Endothelial cell of umbilical vein (primary cell): Measurements from ENCODE around the gene TAS2R30. TPM values are rescaled to one million over a fixed set of nuclear protein-coding genes. Genes with fewer than 3 reads are reported as not detected.

Experiments used
- BruUV-seq: library from RNA; stranded (reverse); fragments of 400-500 nt; replicated peaks from 2 replicates; lab custom pipeline; 2021; lab: Mats Ljungman, UMichigan
- CTCF ChIA-PET: fragments of 300-600, 350-600 bp; sonication (Branson Sonifier 250); formaldehyde crosslinking; loops from one replicate; lab custom pipeline; 2021; ENCODE audit warnings: antibody characterized with exemption, inconsistent platforms; lab: Charles Lee
- POLR2A ChIA-PET: fragments of 300-600, 350-600 bp; sonication (Branson Sonifier 250); formaldehyde crosslinking; loops from one replicate; lab custom pipeline; 2021; ENCODE audit warnings: antibody characterized with exemption, inconsistent platforms; lab: Charles Lee
- DNase-seq: peaks from one replicate; pipeline ENCODE4 v3.0.0-alpha.2; 2011; ENCODE audit warnings: low read depth, low spot score
- FAIRE-seq: peaks from 2 replicates; lab custom pipeline; 2011; peaks lifted over from hg19 to GRCh38; lab: Jason Lieb, UNC
- H2AFZ ChIP-seq: 2 replicates; pipeline ENCODE4 v1.6.0; 2012; ENCODE audit warnings: low read depth, low read length, control low read depth, inconsistent platforms
- H3K27ac ChIP-seq: 2 replicates; pipeline ENCODE4 v1.5.1; 2011; ENCODE audit warnings: low read depth, mild to moderate bottlenecking, control low read depth, low read length, moderate library complexity; ENCODE audit not compliant: insufficient read depth
- H3K27me3 ChIP-seq, 2 experiments: 2 replicates each; pipeline versions ENCODE4 v1.6.0 to v1.6.1; 2011; ENCODE audit warnings: low read length in 2 of 2, mixed read lengths in 1 of 2; ENCODE audit not compliant: control insufficient read depth in 2 of 2, insufficient read depth in 2 of 2
- H3K36me3 ChIP-seq, 2 experiments: 2 replicates in 1 of 2; 3 replicates in 1 of 2; pipeline ENCODE4 v1.5.1; 2011; ENCODE audit warnings: low read length in 2 of 2, mild to moderate bottlenecking in 1 of 2, moderate library complexity in 1 of 2; ENCODE audit not compliant: control insufficient read depth in 2 of 2, insufficient read depth in 2 of 2; ENCODE audit errors: extremely low read depth in 1 of 2
- H3K4me1 ChIP-seq: 3 replicates; pipeline ENCODE4 v1.5.1; 2011; ENCODE audit warnings: mild to moderate bottlenecking, low read length; ENCODE audit not compliant: control insufficient read depth, insufficient read depth; ENCODE audit errors: extremely low read depth
- H3K4me2 ChIP-seq: 2 replicates; pipeline ENCODE4 v1.6.1; 2011; ENCODE audit warnings: low read length, control low read depth, mixed read lengths; ENCODE audit not compliant: insufficient read depth
- H3K4me3 ChIP-seq, 3 experiments: fragments of 200-600 bp in 1 of 3; sonication (generic), shearing (Covaris generic) in 1 of 3; replicated peaks in 1 of 3; 2 replicates each; pipeline ENCODE4 v1.5.1; 2011 to 2016; ENCODE audit warnings: control low read depth in 3 of 3, low read length in 3 of 3, mild to moderate bottlenecking in 2 of 3, inconsistent platforms in 1 of 3, low read depth in 1 of 3, moderate library complexity in 1 of 3; ENCODE audit not compliant: insufficient read depth in 1 of 3
- H3K79me2 ChIP-seq: 2 replicates; pipeline ENCODE4 v1.6.0; 2012; ENCODE audit warnings: low read length, inconsistent platforms; ENCODE audit not compliant: control insufficient read depth, insufficient read depth
- H3K9ac ChIP-seq: replicated peaks from 2 replicates; pipeline ENCODE3; 2011; ENCODE audit warnings: low read length, control low read depth; ENCODE audit not compliant: insufficient read depth; ENCODE audit errors: extremely low read depth
- H3K9me1 ChIP-seq: replicated peaks from 3 replicates; pipeline ENCODE4 v1.6.0; 2011; ENCODE audit warnings: mild to moderate bottlenecking, low read length; ENCODE audit not compliant: control insufficient read depth, insufficient read depth; ENCODE audit errors: extremely low read depth
- H3K9me3 ChIP-seq: replicated peaks from 2 replicates; pipeline ENCODE4 v1.5.1; 2012; ENCODE audit warnings: low read length, inconsistent platforms; ENCODE audit not compliant: control insufficient read depth, insufficient read depth
- H4K20me1 ChIP-seq: replicated peaks from 2 replicates; pipeline ENCODE3; 2011; ENCODE audit warnings: mild to moderate bottlenecking, low read length; ENCODE audit not compliant: control insufficient read depth, insufficient read depth; ENCODE audit errors: extremely low read depth
- CTCF ChIP-seq, 2 donors: IDR thresholded peaks; 1 replicate in 1 of 2; 2 replicates in 1 of 2; pipeline ENCODE4 v1.5.1; 2011; ENCODE audit warnings: low read length in 2 of 2, mild to moderate bottlenecking in 2 of 2, moderate library complexity in 2 of 2, control low read depth in 1 of 2, inconsistent platforms in 1 of 2, low read depth in 1 of 2; ENCODE audit not compliant: insufficient read depth in 1 of 2; ENCODE audit errors: extremely low read depth in 1 of 2
- EZH2 ChIP-seq: IDR thresholded peaks from 2 replicates; pipeline ENCODE4 v1.6.1; 2012; ENCODE audit warnings: borderline replicate concordance, low read depth, mild to moderate bottlenecking, moderate library complexity, low read length, inconsistent platforms; ENCODE audit not compliant: severe bottlenecking
- FOS ChIP-seq: IDR thresholded peaks from 2 replicates; pipeline ENCODE4 v1.6.1; 2011; ENCODE audit warnings: mild to moderate bottlenecking, low read length, moderate library complexity, borderline replicate concordance; ENCODE audit not compliant: insufficient read depth
- GATA2 ChIP-seq: IDR thresholded peaks from 2 replicates; pipeline ENCODE4 v1.7.0; 2011; ENCODE audit warnings: low read depth, mild to moderate bottlenecking, moderate library complexity, mixed read lengths, low read length; ENCODE audit not compliant: insufficient read length, insufficient read depth
- JUN ChIP-seq: IDR thresholded peaks from 2 replicates; pipeline ENCODE4 v1.6.1; 2011; ENCODE audit warnings: borderline replicate concordance, low read depth; ENCODE audit not compliant: insufficient read length, insufficient read depth
- MYC ChIP-seq: IDR thresholded peaks from one replicate; pipeline ENCODE4 v1.6.1; 2011; ENCODE audit warnings: mild to moderate bottlenecking, low read depth, low read length
- POLR2A ChIP-seq: IDR thresholded peaks from 2 replicates; pipeline ENCODE4 v1.6.1; 2012; ENCODE audit warnings: low read depth, mild to moderate bottlenecking, control low read depth, low read length
- POLR2AphosphoS5 ChIP-seq: IDR thresholded peaks from 2 replicates; pipeline ENCODE4 v1.6.1; 2012; ENCODE audit warnings: low read depth, mild to moderate bottlenecking, control low read depth, low read length, moderate library complexity; ENCODE audit not compliant: insufficient read depth
- dilution Hi-C: fragments of 300-500 bp; cut with MboI; formaldehyde crosslinking; loops from one replicate; pipeline ENCODE4 v1.15.0; 2019; ENCODE audit warnings: low sequenced_read_pairs; ENCODE audit not compliant: extremely low pct_ligation_motif_present
- intact Hi-C: fragments of 100-400 bp; cut with micrococcal nuclease; formaldehyde crosslinking; loops from one replicate; pipeline ENCODE4 v1.10.0; 2022
- polyA plus RNA-seq, 4 experiments: library from polyadenylated mRNA; depleted of rRNA in 3 of 4; stranded (reverse) in 3 of 4; unstranded in 1 of 4; fragments of >200 nt; gene quantifications; 2 replicates each; pipeline versions ENCODE4 v1.2.1 to v1.2.3, GENCODE V29; 2011 to 2012; ENCODE audit warnings: missing spikeins in 1 of 4
- total RNA-seq: library from RNA; stranded (reverse); gene quantifications from 2 replicates; pipeline ENCODE4 v1.2.3, GENCODE V29; 2021
- TF ChIP-seq, protein P1 (sequence below): IDR thresholded peaks from 2 replicates; pipeline ENCODE4 v1.6.1; 2011; ENCODE audit not compliant: insufficient read depth, insufficient read length

Gene TAS2R30
- total and polyA plus RNA-seq, 2 donors (not counting 3 experiments of a cell fraction or from before 2014, with no cell fraction given): 0.26 to 5.2 TPM

DNA sequence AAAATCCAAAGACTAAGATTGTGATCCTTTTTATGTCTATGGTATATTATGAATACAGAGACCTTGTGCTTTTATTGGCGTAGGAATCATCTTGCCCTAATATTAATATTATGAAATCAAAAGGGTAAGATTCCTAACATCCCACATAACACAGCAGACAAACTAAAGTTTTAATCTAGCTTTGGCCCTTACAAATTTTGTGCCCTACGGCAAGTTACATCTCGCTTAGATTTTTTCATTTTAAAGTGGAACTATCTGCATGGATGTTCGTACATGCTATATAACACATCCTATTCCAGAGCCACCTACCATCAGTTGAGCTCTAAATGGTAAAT lies 36.3 kb upstream of the TAS2R30 start:
- H3K79me2 ChIP-seq: peaks cover 81% of the 10 kb centered on the region
- DNase-seq: no peak
- BruUV-seq: no TSS peak
- H3K36me3 ChIP-seq: peaks cover 0 to 12% of the 10 kb centered on the region in 2 experiments
- peaks cover 24% of the 10 kb centered on the region for H3K4me1 ChIP-seq
- H3K9ac ChIP-seq: peak overlapping the region; percentile 97
- intact Hi-C loops (loop anchor here (5.0 to 10.0 kb wide), 4 partner anchors 153 to 1106 kb away; partner anchors contain the start of gene YBX3), dilution Hi-C loops (no loop called here)
- peaks cover 4% of the 10 kb centered on the region for H3K9me1 ChIP-seq
- FAIRE-seq: no peak
- no peaks in the 10 kb centered on the region for H3K9me3 ChIP-seq
- H4K20me1 ChIP-seq: no peaks in the 10 kb centered on the region
- H3K4me3 ChIP-seq: peak overlapping the region; percentile 75 to 100 (median 100)
- H3K4me2 ChIP-seq: peak overlapping the region; percentile 99
- peak overlapping the region; percentile 96 for H3K27ac ChIP-seq
- no peaks in the 10 kb centered on the region for H3K27me3 ChIP-seq
- TF ChIP-seq, protein P1, sequence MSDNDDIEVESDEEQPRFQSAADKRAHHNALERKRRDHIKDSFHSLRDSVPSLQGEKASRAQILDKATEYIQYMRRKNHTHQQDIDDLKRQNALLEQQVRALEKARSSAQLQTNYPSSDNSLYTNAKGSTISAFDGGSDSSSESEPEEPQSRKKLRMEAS: no peak
- TF ChIP-seq FOS (no peak), CTCF (IDR thresholded peaks at IDR 0.05; ENCODE audit: extremely low read depth in 1 of 2, insufficient read depth in 1 of 2, low read depth in 1 of 2, low read length in 2 of 2) (no peak), EZH2 (no peak), GATA2 (no peak), JUN (no peak), MYC (no peak), POLR2AphosphoS5 (no peak), POLR2A (no peak)
- POLR2A ChIA-PET: interaction anchor here (0.6 to 1.3 kb wide), 4 partner anchors 8 to 163 kb away, joined by 3 to 5 read pairs (median 4); no protein-coding TSS in a partner anchor
- H2AFZ ChIP-seq: peak overlapping the region; percentile 96
- CTCF ChIA-PET: interaction anchor here (1.0 to 2.5 kb wide), 6 partner anchors 10 to 400 kb away, joined by 3 to 14 read pairs (median 5); no protein-coding TSS in a partner anchor
